Measurements from ENCODE around the gene WDR27. TPM values are rescaled to one million over a fixed set of nuclear protein-coding genes. Genes with fewer than 3 reads are reported as not detected.

The WDR27 gene
- total RNA-seq, 2 experiments from 2014 or later, result 48.8 to 49.6 TPM

- H3K4me1 Mint-ChIP-seq (ENCODE audit: low read depth), result no peaks in the 10 kb centered on the region
- H3K9me3 Mint-ChIP-seq, result no peaks in the 10 kb centered on the region
- H3K27me3 Mint-ChIP-seq, result no peaks in the 10 kb centered on the region
- intact Hi-C loops (cut with micrococcal nuclease), result no loop called here
- ATAC-seq (no peak), DNase-seq (no peak)
- no peak for TF ChIP-seq CTCF (IDR thresholded peaks at IDR 0.05)
- no peak overlapping the region for H3K4me3 Mint-ChIP-seq
- ChIA-PET POLR2A (no interaction called here), CTCF (no interaction called here)
- no peak overlapping the region for H3K27ac Mint-ChIP-seq
- peaks cover 8% of the 10 kb centered on the region for H3K36me3 Mint-ChIP-seq (ENCODE audit: low read depth)
Measured at GRCh38 chr6:169575365-169575764, 126.5 kb downstream of the WDR27 start.

- H3K4me1 Mint-ChIP-seq (ENCODE audit: low read depth), result peaks cover 6% of the 10 kb centered on the region
- CTCF ChIA-PET, result no interaction called here
- no peak for ATAC-seq
Measured at GRCh38 chr6:169574420-169574819, 127.4 kb downstream of the WDR27 start.

GRCh38 chr6:169573883-169574282 lies 127.9 kb downstream of the WDR27 start:
- no peak overlapping the region for H3K4me3 Mint-ChIP-seq
- TF ChIP-seq CTCF (IDR thresholded peaks at IDR 0.05), result no peak
- H3K27me3 Mint-ChIP-seq, result peaks cover 5% of the 10 kb centered on the region
- H3K4me1 Mint-ChIP-seq (ENCODE audit: low read depth), result peaks cover 7% of the 10 kb centered on the region
- DNase-seq, result no peak
- H3K36me3 Mint-ChIP-seq (ENCODE audit: low read depth), result peaks cover 9% of the 10 kb centered on the region
- H3K27ac Mint-ChIP-seq, result no peak overlapping the region
- H3K9me3 Mint-ChIP-seq, result no peaks in the 10 kb centered on the region
- ATAC-seq, result no peak
- intact Hi-C loops (cut with micrococcal nuclease), result no loop called here
- ChIA-PET CTCF (no interaction called here), POLR2A (no interaction called here)

More at GRCh38 chr6:169574420-169574819, 127.4 kb downstream of the WDR27 start:
- TF ChIP-seq CTCF (IDR thresholded peaks at IDR 0.05), result no peak
- no peak overlapping the region for H3K4me3 Mint-ChIP-seq
- H3K27me3 Mint-ChIP-seq, result peaks cover 5% of the 10 kb centered on the region
- no peak for DNase-seq
- intact Hi-C loops (cut with micrococcal nuclease), result no loop called here
- POLR2A ChIA-PET, result interaction anchor here (1.0 kb wide), 1 partner anchor 10 kb away, joined by 4 read pairs; no protein-coding TSS in a partner anchor
- H3K27ac Mint-ChIP-seq, result no peak overlapping the region
- H3K36me3 Mint-ChIP-seq (ENCODE audit: low read depth), result peaks cover 9% of the 10 kb centered on the region
- H3K9me3 Mint-ChIP-seq, result no peaks in the 10 kb centered on the region

GRCh38 chr6:169571123-169571962 lies 130.5 kb downstream of the WDR27 start:
- no peak overlapping the region for H3K4me3 Mint-ChIP-seq
- no peak for TF ChIP-seq CTCF (IDR thresholded peaks at IDR 0.05)

GRCh38 chr6:169568314-169569087 lies 133.3 kb downstream of the WDR27 start:
- Mint-ChIP-seq H3K27me3 (peaks cover 5% of the 10 kb centered on the region), H3K36me3 (ENCODE audit: low read depth) (peaks cover 8% of the 10 kb centered on the region), H3K4me1 (ENCODE audit: low read depth) (peaks cover 18% of the 10 kb centered on the region), H3K4me3 (no peak overlapping the region), H3K27ac (no peak overlapping the region), H3K9me3 (no peaks in the 10 kb centered on the region)
- TF ChIP-seq CTCF (IDR thresholded peaks at IDR 0.05), result no peak
- intact Hi-C loops (cut with micrococcal nuclease), result no loop called here
- ChIA-PET POLR2A (no interaction called here), CTCF (no interaction called here)
- ATAC-seq, result peak; percentile 55
- DNase-seq, result peak; percentile 33

More at GRCh38 chr6:169571123-169571962, 130.5 kb downstream of the WDR27 start:
- ATAC-seq (no peak), DNase-seq (no peak)
- peaks cover 18% of the 10 kb centered on the region for H3K4me1 Mint-ChIP-seq (ENCODE audit: low read depth)
- CTCF ChIA-PET, result no interaction called here
- POLR2A ChIA-PET, result interaction anchor here (0.6 to 0.9 kb wide), 2 partner anchors 18 to 74 kb away, joined by 3 to 4 read pairs; no protein-coding TSS in a partner anchor
- H3K27ac Mint-ChIP-seq, result no peak overlapping the region
- peaks cover 5% of the 10 kb centered on the region for H3K27me3 Mint-ChIP-seq
- no peaks in the 10 kb centered on the region for H3K9me3 Mint-ChIP-seq
- H3K36me3 Mint-ChIP-seq (ENCODE audit: low read depth), result peaks cover 5% of the 10 kb centered on the region
- intact Hi-C loops (cut with micrococcal nuclease), result no loop called here
